HepG2 (cell line): ENCODE data around the gene XRCC5. TPM values are rescaled to one million over a fixed set of nuclear protein-coding genes. Genes with fewer than 3 reads are reported as not detected.

Experiments
- ATAC-seq: fragments of 200-7000 bp; cut with Tn5 transposase; 3 replicates; pipeline ENCODE4 v1.9.1; 2020; ENCODE audit warnings: mild to moderate bottlenecking, moderate library complexity
- BruUV-seq: library from RNA; stranded (reverse); fragments of 400-500 nt; replicated peaks from 2 replicates; lab custom pipeline; 2021; lab: Mats Ljungman, UMichigan
- CTCF ChIA-PET: fragments of 300-600 bp; formaldehyde crosslinking; extraction: SDS; loops from one replicate; lab custom pipeline; 2021; ENCODE audit warnings: low total read pairs, inconsistent platforms, low intra/inter-chr PET ratio; lab: Yijun Ruan, JAX
- POLR2A ChIA-PET: fragments of 350-600 bp; sonication (Branson Sonifier 250); formaldehyde crosslinking; loops from one replicate; lab custom pipeline; 2020; ENCODE audit warnings: antibody characterized with exemption, inconsistent platforms; lab: Yijun Ruan, JAX
- DNase-seq: peaks from one replicate; pipeline ENCODE4 v3.0.0-alpha.2; 2015; ENCODE audit warnings: low spot score
- FAIRE-seq: peaks from 3 replicates; lab custom pipeline; 2011; peaks lifted over from hg19 to GRCh38; lab: Jason Lieb, UNC
- H2AFZ ChIP-seq: one replicate; pipeline ENCODE4 v1.6.1; 2011; ENCODE audit warnings: low read length, inconsistent platforms
- H3K27ac ChIP-seq: fragments of 300-600 bp; 3 replicates; pipeline ENCODE4 v1.8.0; 2011; ENCODE audit warnings: mixed run types, mild to moderate bottlenecking, mixed read lengths, low read length, inconsistent platforms; ENCODE audit not compliant: insufficient read depth; ENCODE audit errors: extremely low read length
- H3K27me3 ChIP-seq, 2 experiments: fragments of 200-600 bp in 1 of 2; 2 replicates in 1 of 2; 3 replicates in 1 of 2; pipeline versions ENCODE4 v1.6.0 to v1.8.0; 2011; ENCODE audit warnings: low read length in 2 of 2, mild to moderate bottlenecking in 2 of 2, moderate library complexity in 2 of 2, inconsistent platforms in 1 of 2; ENCODE audit not compliant: insufficient read depth in 2 of 2, control insufficient read depth in 1 of 2
- H3K36me3 ChIP-seq, 2 experiments: fragments of 200-600 bp in 1 of 2; replicated peaks in 1 of 2; 2 replicates in 1 of 2; 3 replicates in 1 of 2; pipeline versions ENCODE4 v1.5.1 to v1.8.0; 2011; ENCODE audit warnings: low read length in 2 of 2, inconsistent platforms in 1 of 2; ENCODE audit not compliant: insufficient read depth in 2 of 2, control insufficient read depth in 1 of 2
- H3K4me1 ChIP-seq: 2 replicates; pipeline ENCODE4 v1.5.1; 2012; ENCODE audit warnings: low read length, inconsistent platforms; ENCODE audit not compliant: insufficient read depth
- H3K4me2 ChIP-seq: 2 replicates; pipeline ENCODE4 v1.6.0; 2011; ENCODE audit warnings: low read depth, low read length, inconsistent platforms
- H3K4me3 ChIP-seq, 3 experiments: fragments of 200-600 bp in 1 of 3; sonication (generic), shearing (Covaris generic) in 1 of 3; replicated peaks in 1 of 3; 2 replicates each; pipeline ENCODE4 v1.5.1; 2011 to 2016; ENCODE audit warnings: low read length in 3 of 3, inconsistent platforms in 2 of 3, low read depth in 2 of 3, mild to moderate bottlenecking in 2 of 3, control low read depth in 1 of 3, mixed read lengths in 1 of 3; ENCODE audit not compliant: insufficient read depth in 1 of 3
- H3K79me2 ChIP-seq: one replicate; pipeline ENCODE4 v1.6.1; 2011; ENCODE audit warnings: low read length, inconsistent platforms; ENCODE audit not compliant: insufficient read depth
- H3K9ac ChIP-seq: 2 replicates; pipeline ENCODE4 v1.6.0; 2011; ENCODE audit warnings: mild to moderate bottlenecking, low read depth, low read length, inconsistent platforms; ENCODE audit not compliant: insufficient read depth
- H3K9me3 ChIP-seq: 2 replicates; pipeline ENCODE4 v1.5.1; 2012; ENCODE audit warnings: mild to moderate bottlenecking, low read length
- H4K20me1 ChIP-seq: 2 replicates; pipeline ENCODE4 v1.6.0; 2011; ENCODE audit warnings: inconsistent platforms, mild to moderate bottlenecking, low read length, moderate library complexity; ENCODE audit not compliant: insufficient read depth
- BHLHE40 ChIP-seq: IDR thresholded peaks from 2 replicates; pipeline ENCODE4 v1.6.1; 2011; ENCODE audit warnings: low read length, improper control_type of control experiment
- MTF2 ChIP-seq: sonication (generic); formaldehyde crosslinking; IDR thresholded peaks from 2 replicates; pipeline ENCODE4 v1.5.0; 2020; ENCODE audit warnings: missing genetic modification reagents, borderline replicate concordance
- NR0B2 ChIP-seq: sonication (generic); formaldehyde crosslinking; IDR thresholded peaks from 2 replicates; pipeline ENCODE4 v1.4.0; 2020; ENCODE audit warnings: mild to moderate bottlenecking, missing genetic modification reagents
- NR3C1 ChIP-seq: sonication (generic); formaldehyde crosslinking; IDR thresholded peaks from 2 replicates; pipeline ENCODE4 v1.4.0; 2020; ENCODE audit warnings: missing genetic modification reagents
- SCMH1 ChIP-seq: sonication (generic); formaldehyde crosslinking; IDR thresholded peaks from 2 replicates; pipeline ENCODE4 v1.9.0; 2021; ENCODE audit warnings: missing genetic modification reagents, mild to moderate bottlenecking, borderline replicate concordance
- SNRNP70 ChIP-seq: fragments of 200-400 bp; formaldehyde crosslinking; IDR thresholded peaks from 2 replicates; pipeline ENCODE4 v1.6.1; 2017; ENCODE audit warnings: mild to moderate bottlenecking, low read depth, low read length, moderate library complexity
- TIGD3 ChIP-seq: sonication (generic); formaldehyde crosslinking; IDR thresholded peaks from 2 replicates; pipeline ENCODE4 v1.5.1; 2020; ENCODE audit warnings: mild to moderate bottlenecking, missing genetic modification reagents, borderline replicate concordance
- ZNF343 ChIP-seq: sonication (generic); formaldehyde crosslinking; IDR thresholded peaks from 2 replicates; pipeline ENCODE4 v1.4.0; 2020; ENCODE audit warnings: mild to moderate bottlenecking, missing genetic modification reagents
- ZNF589 ChIP-seq: sonication (generic); formaldehyde crosslinking; conservative IDR thresholded peaks from 2 replicates; pipeline ENCODE4 v1.8.0; 2022; ENCODE audit warnings: mild to moderate bottlenecking, moderate library complexity, missing genetic modification reagents
- WGBS: methylation state at CpG from one replicate; pipeline ENCODE4 v1.1.6; 2017; ENCODE audit warnings: low lambda C conversion rate; 5-methylcytosine and 5-hydroxymethylcytosine counted together
- in situ Hi-C: cut with HindIII; loops from 2 replicates; pipeline ENCODE4 v1.10.0; 2017; ENCODE audit warnings: low pct_unique_long_range_greater_than_20kb; ENCODE audit not compliant: extremely low pct_ligation_motif_present
- intact Hi-C: fragments of 100-400 bp; cut with micrococcal nuclease; formaldehyde crosslinking; loops from one replicate; pipeline ENCODE4 v1.10.0; 2022; ENCODE audit not compliant: unreplicated experiment
- polyA plus RNA-seq, 8 experiments: library from polyadenylated mRNA; depleted of rRNA in 3 of 8; stranded (reverse) in 7 of 8; unstranded in 1 of 8; fragments of >200 nt; fragmentation: Illumina TruSeq in 4 of 8; extraction: Trizol in 4 of 8; gene quantifications; 2 replicates each; pipeline versions ENCODE4 v1.2.1 to v1.2.3, GENCODE V29; 2011 to 2016; ENCODE audit warnings: low read depth in 4 of 8, missing spikeins in 1 of 8, mixed read lengths in 1 of 8; ENCODE audit not compliant: insufficient read depth in 1 of 8
- total RNA-seq, 5 experiments: library from RNA; depleted of rRNA; stranded (reverse); fragments of >200 nt; fragmentation: Illumina TruSeq; extraction: Trizol; gene quantifications; 2 replicates each; pipeline ENCODE4 v1.2.3, GENCODE V29; 2016; ENCODE audit warnings: low read depth in 1 of 5
- TF ChIP-seq, protein P1 (sequence below): IDR thresholded peaks from 2 replicates; pipeline ENCODE4 v1.6.1; 2016; ENCODE audit warnings: low read depth
- TF ChIP-seq, protein P2 (sequence below): sonication (generic); formaldehyde crosslinking; IDR thresholded peaks from 2 replicates; pipeline ENCODE4 v1.4.0; 2020; ENCODE audit warnings: missing genetic modification reagents, borderline replicate concordance

XRCC5 gene
- total and polyA plus RNA-seq, 2 of the 13 experiments (the other 11 are each of a cell fraction or from before 2014, with no cell fraction given), result 264 to 454 TPM

- TF ChIP-seq BHLHE40 (no peak), SNRNP70 (no peak), MTF2 (CRISPR knock-in tag) (no peak), NR3C1 (CRISPR knock-in tag) (no peak), ZNF343 (no peak)
- TF ChIP-seq, all 625 proteins: peak for 0
These were observed 96.3 kb downstream of the XRCC5 start (continued) for GRCh38 chr2:216205486-216205885.

- Histone ChIP-seq H3K4me1 (no peaks in the 10 kb centered on the region), H3K27ac (no peak overlapping the region), H3K9ac (no peak overlapping the region), H3K4me2 (no peak overlapping the region), H4K20me1 (no peaks in the 10 kb centered on the region), H2AFZ (no peak overlapping the region), H3K36me3 (peaks cover 34 to 76% of the 10 kb centered on the region in 2 experiments), H3K9me3 (no peaks in the 10 kb centered on the region), H3K79me2 (no peaks in the 10 kb centered on the region), H3K27me3 (no peaks in the 10 kb centered on the region), H3K4me3 (no peak overlapping the region)
- ChIA-PET CTCF (no interaction called here), POLR2A (no interaction called here)
- FAIRE-seq (no peak), ATAC-seq (no peak), DNase-seq (no peak)
- 98% methylated on average over 2 of the region's 2 CpGs for whole genome bisulfite sequencing
- in situ Hi-C loops (no loop called here), intact Hi-C loops (no loop called here)
- BruUV-seq, result no TSS peak
- TF ChIP-seq NR0B2 (CRISPR knock-in tag), result no peak
- no peak for TF ChIP-seq TIGD3 (CRISPR knock-in tag)
- TF ChIP-seq, protein P1, sequence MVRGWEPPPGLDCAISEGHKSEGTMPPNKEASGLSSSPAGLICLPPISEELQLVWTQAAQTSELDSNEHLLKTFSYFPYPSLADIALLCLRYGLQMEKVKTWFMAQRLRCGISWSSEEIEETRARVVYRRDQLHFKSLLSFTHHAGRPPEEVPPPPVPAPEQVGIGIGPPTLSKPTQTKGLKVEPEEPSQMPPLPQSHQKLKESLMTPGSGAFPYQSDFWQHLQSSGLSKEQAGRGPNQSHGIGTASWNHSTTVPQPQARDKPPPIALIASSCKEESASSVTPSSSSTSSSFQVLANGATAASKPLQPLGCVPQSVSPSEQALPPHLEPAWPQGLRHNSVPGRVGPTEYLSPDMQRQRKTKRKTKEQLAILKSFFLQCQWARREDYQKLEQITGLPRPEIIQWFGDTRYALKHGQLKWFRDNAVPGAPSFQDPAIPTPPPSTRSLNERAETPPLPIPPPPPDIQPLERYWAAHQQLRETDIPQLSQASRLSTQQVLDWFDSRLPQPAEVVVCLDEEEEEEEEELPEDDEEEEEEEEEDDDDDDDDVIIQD, result no peak
- TF ChIP-seq ZNF589 (CRISPR knock-in tag), result no peak
- no peak for TF ChIP-seq SCMH1 (CRISPR knock-in tag)
- TF ChIP-seq, protein P2, sequence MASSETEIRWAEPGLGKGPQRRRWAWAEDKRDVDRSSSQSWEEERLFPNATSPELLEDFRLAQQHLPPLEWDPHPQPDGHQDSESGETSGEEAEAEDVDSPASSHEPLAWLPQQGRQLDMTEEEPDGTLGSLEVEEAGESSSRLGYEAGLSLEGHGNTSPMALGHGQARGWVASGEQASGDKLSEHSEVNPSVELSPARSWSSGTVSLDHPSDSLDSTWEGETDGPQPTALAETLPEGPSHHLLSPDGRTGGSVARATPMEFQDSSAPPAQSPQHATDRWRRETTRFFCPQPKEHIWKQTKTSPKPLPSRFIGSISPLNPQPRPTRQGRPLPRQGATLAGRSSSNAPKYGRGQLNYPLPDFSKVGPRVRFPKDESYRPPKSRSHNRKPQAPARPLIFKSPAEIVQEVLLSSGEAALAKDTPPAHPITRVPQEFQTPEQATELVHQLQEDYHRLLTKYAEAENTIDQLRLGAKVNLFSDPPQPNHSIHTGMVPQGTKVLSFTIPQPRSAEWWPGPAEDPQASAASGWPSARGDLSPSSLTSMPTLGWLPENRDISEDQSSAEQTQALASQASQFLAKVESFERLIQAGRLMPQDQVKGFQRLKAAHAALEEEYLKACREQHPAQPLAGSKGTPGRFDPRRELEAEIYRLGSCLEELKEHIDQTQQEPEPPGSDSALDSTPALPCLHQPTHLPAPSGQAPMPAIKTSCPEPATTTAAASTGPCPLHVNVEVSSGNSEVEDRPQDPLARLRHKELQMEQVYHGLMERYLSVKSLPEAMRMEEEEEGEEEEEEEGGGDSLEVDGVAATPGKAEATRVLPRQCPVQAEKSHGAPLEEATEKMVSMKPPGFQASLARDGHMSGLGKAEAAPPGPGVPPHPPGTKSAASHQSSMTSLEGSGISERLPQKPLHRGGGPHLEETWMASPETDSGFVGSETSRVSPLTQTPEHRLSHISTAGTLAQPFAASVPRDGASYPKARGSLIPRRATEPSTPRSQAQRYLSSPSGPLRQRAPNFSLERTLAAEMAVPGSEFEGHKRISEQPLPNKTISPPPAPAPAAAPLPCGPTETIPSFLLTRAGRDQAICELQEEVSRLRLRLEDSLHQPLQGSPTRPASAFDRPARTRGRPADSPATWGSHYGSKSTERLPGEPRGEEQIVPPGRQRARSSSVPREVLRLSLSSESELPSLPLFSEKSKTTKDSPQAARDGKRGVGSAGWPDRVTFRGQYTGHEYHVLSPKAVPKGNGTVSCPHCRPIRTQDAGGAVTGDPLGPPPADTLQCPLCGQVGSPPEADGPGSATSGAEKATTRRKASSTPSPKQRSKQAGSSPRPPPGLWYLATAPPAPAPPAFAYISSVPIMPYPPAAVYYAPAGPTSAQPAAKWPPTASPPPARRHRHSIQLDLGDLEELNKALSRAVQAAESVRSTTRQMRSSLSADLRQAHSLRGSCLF (CRISPR knock-in tag), result no peak
These were observed 97.0 kb downstream of the XRCC5 start for GRCh38 chr2:216206041-216206703.
